Stimulated activated naive B cell treated with anti-CD40 and anti-IgM and Interleukin-4, amounts not matched to agents 10 μg/mL and 1 μg/mL and 100 μg/mL, for 72 hours (primary cell): ENCODE data around the gene SDC3.
"Not testable (repeated sequence)": the region's sequence is repeated elsewhere in the genome, so short reads cannot be mapped to it uniquely, and the experiment has no call there.

Source experiments
- ATAC-seq, 2 donors: fragments of 150-1000 bp; cut with Tn5 transposase; replicated peaks; 2 replicates each; pipeline ENCODE4 v1.10.0; 2021; ENCODE audit warnings: moderate library complexity in 1 of 2
- DNase-seq: peaks from one replicate; pipeline ENCODE4 v3.0.0; 2021
- H3K27ac Mint-ChIP-seq: one replicate; pipeline ENCODE4 v1.8.0; 2022; ENCODE audit warnings: mild to moderate bottlenecking, mixed read lengths
- H3K27me3 Mint-ChIP-seq, 2 donors: one replicate each; pipeline ENCODE4 v1.8.0; 2022; ENCODE audit warnings: mixed read lengths in 2 of 2
- H3K36me3 Mint-ChIP-seq, 2 donors: one replicate each; pipeline ENCODE4 v1.8.0; 2022; ENCODE audit warnings: mixed read lengths in 2 of 2, mild to moderate bottlenecking in 1 of 2
- H3K4me1 Mint-ChIP-seq, 2 donors: one replicate each; pipeline ENCODE4 v1.8.0; 2022; ENCODE audit warnings: mixed read lengths in 2 of 2, mild to moderate bottlenecking in 1 of 2
- H3K4me3 Mint-ChIP-seq, 2 donors: one replicate each; pipeline ENCODE4 v1.8.0; 2022; ENCODE audit warnings: mild to moderate bottlenecking in 2 of 2, mixed read lengths in 2 of 2, moderate library complexity in 1 of 2
- H3K9me3 Mint-ChIP-seq, 2 donors: one replicate each; pipeline ENCODE4 v1.8.0; 2022; ENCODE audit warnings: mixed read lengths in 2 of 2, mild to moderate bottlenecking in 1 of 2

The SDC3 gene

GRCh38 chr1:30875916-30876315 is 32.6 kb downstream of the SDC3 start:
- DNase-seq (no peak), ATAC-seq (no peak)
- H3K27ac Mint-ChIP-seq, result no peak overlapping the region
- H3K4me3 Mint-ChIP-seq, result no peak overlapping the region
- H3K4me1 Mint-ChIP-seq, result peaks cover 6 to 7% of the 10 kb centered on the region in 2 donors
- peaks cover 21 to 30% of the 10 kb centered on the region in 2 donors for H3K9me3 Mint-ChIP-seq
- peaks cover 79 to 90% of the 10 kb centered on the region in 2 donors for H3K27me3 Mint-ChIP-seq
- peaks cover 24% of the 10 kb centered on the region in 2 donors for H3K36me3 Mint-ChIP-seq

- Mint-ChIP-seq H3K4me3 (no peak overlapping the region), H3K27ac (no peak overlapping the region), H3K36me3 (peaks cover 24% of the 10 kb centered on the region in 2 donors), H3K4me1 (peaks cover 5% of the 10 kb centered on the region in 2 donors), H3K9me3 (peaks cover 21 to 30% of the 10 kb centered on the region in 2 donors), H3K27me3 (peaks cover 79 to 89% of the 10 kb centered on the region in 2 donors)
- no peak for ATAC-seq
- no peak for DNase-seq
Observed at GRCh38 chr1:30875197-30875596, 33.4 kb downstream of the SDC3 start.

GRCh38 chr1:30874176-30874575 is 34.4 kb downstream of the SDC3 start:
- peaks cover 24 to 25% of the 10 kb centered on the region in 2 donors for H3K36me3 Mint-ChIP-seq
- peaks cover 7 to 10% of the 10 kb centered on the region in 2 donors for H3K4me1 Mint-ChIP-seq
- H3K27me3 Mint-ChIP-seq, result peaks cover 79 to 85% of the 10 kb centered on the region in 2 donors
- no peak overlapping the region for H3K27ac Mint-ChIP-seq
- DNase-seq (no peak), ATAC-seq (no peak)
- H3K9me3 Mint-ChIP-seq, result peaks cover 21 to 32% of the 10 kb centered on the region in 2 donors
- no peak overlapping the region for H3K4me3 Mint-ChIP-seq

- DNase-seq (peak; percentile 24), ATAC-seq (no peak)
- Mint-ChIP-seq H3K27ac (no peak overlapping the region), H3K4me1 (peaks cover 9 to 16% of the 10 kb centered on the region in 2 donors), H3K4me3 (no peak overlapping the region), H3K27me3 (peaks cover 69 to 82% of the 10 kb centered on the region in 2 donors), H3K36me3 (peaks cover 24 to 25% of the 10 kb centered on the region in 2 donors), H3K9me3 (peaks cover 21 to 32% of the 10 kb centered on the region in 2 donors)
Observed at GRCh38 chr1:30872948-30873263, 35.7 kb downstream of the SDC3 start.

GRCh38 chr1:30872033-30872947 is 36.3 kb downstream of the SDC3 start:
- H3K9me3 Mint-ChIP-seq, result peaks cover 21 to 32% of the 10 kb centered on the region in 2 donors
- no peak for DNase-seq
- peaks cover 4 to 13% of the 10 kb centered on the region in 2 donors for H3K4me1 Mint-ChIP-seq
- no peak for ATAC-seq
- no peak overlapping the region for H3K4me3 Mint-ChIP-seq
- peaks cover 24 to 25% of the 10 kb centered on the region in 2 donors for H3K36me3 Mint-ChIP-seq
- peaks cover 66 to 79% of the 10 kb centered on the region in 2 donors for H3K27me3 Mint-ChIP-seq
- H3K27ac Mint-ChIP-seq, result no peak overlapping the region

GRCh38 chr1:30871276-30871871 is 37.2 kb downstream of the SDC3 start:
- no peak for DNase-seq
- peaks cover 60 to 79% of the 10 kb centered on the region in 2 donors for H3K27me3 Mint-ChIP-seq

GRCh38 chr1:30870656-30871055 is 37.9 kb downstream of the SDC3 start:
- Mint-ChIP-seq H3K4me1 (peaks cover 4 to 11% of the 10 kb centered on the region in 2 donors), H3K4me3 (no peak overlapping the region), H3K36me3 (peaks cover 24 to 25% of the 10 kb centered on the region in 2 donors), H3K9me3 (peaks cover 21 to 32% of the 10 kb centered on the region in 2 donors), H3K27me3 (peaks cover 52 to 79% of the 10 kb centered on the region in 2 donors), H3K27ac (no peak overlapping the region)
- ATAC-seq (no peak), DNase-seq (no peak)

More at GRCh38 chr1:30871276-30871871, 37.2 kb downstream of the SDC3 start:
- peaks cover 4 to 11% of the 10 kb centered on the region in 2 donors for H3K4me1 Mint-ChIP-seq
- peaks cover 24 to 25% of the 10 kb centered on the region in 2 donors for H3K36me3 Mint-ChIP-seq
- ATAC-seq, result no peak
- no peak overlapping the region for H3K4me3 Mint-ChIP-seq
- H3K27ac Mint-ChIP-seq, result no peak overlapping the region
- H3K9me3 Mint-ChIP-seq, result peaks cover 21 to 32% of the 10 kb centered on the region in 2 donors

- ATAC-seq (no peak), DNase-seq (no peak)
- Mint-ChIP-seq H3K36me3 (peaks cover 24 to 25% of the 10 kb centered on the region in 2 donors), H3K27ac (no peak overlapping the region), H3K9me3 (peaks cover 21 to 32% of the 10 kb centered on the region in 2 donors), H3K4me1 (peaks cover 4 to 11% of the 10 kb centered on the region in 2 donors), H3K27me3 (peaks cover 48 to 76% of the 10 kb centered on the region in 2 donors), H3K4me3 (no peak overlapping the region)
Observed at GRCh38 chr1:30870035-30870434, 38.5 kb downstream of the SDC3 start.

- DNase-seq (peak; percentile 60), ATAC-seq (peak; percentile 78 to 79)
- Mint-ChIP-seq H3K4me3 (no peak overlapping the region), H3K36me3 (peaks cover 19 to 21% of the 10 kb centered on the region in 2 donors), H3K9me3 (peaks cover 21 to 28% of the 10 kb centered on the region in 2 donors), H3K27ac (peak overlapping the region; percentile 67), H3K27me3 (peaks cover 47 to 75% of the 10 kb centered on the region in 2 donors), H3K4me1 (peaks cover 6 to 17% of the 10 kb centered on the region in 2 donors)
Observed at GRCh38 chr1:30868833-30869435, 39.6 kb downstream of the SDC3 start.

GRCh38 chr1:30868057-30868456 is 40.5 kb downstream of the SDC3 start:
- not testable (repeated sequence) for ATAC-seq, H3K4me3 Mint-ChIP-seq, DNase-seq

GRCh38 chr1:30867537-30867936 is 41.0 kb downstream of the SDC3 start:
- Mint-ChIP-seq H3K4me1 (peaks cover 6 to 17% of the 10 kb centered on the region in 2 donors), H3K27me3 (peaks cover 39 to 66% of the 10 kb centered on the region in 2 donors), H3K4me3 (no peak overlapping the region), H3K27ac (no peak overlapping the region), H3K9me3 (peaks cover 8 to 15% of the 10 kb centered on the region in 2 donors), H3K36me3 (peaks cover 8% of the 10 kb centered on the region in 2 donors)
- ATAC-seq (no peak), DNase-seq (no peak)

More at GRCh38 chr1:30868057-30868456, 40.5 kb downstream of the SDC3 start:
- Mint-ChIP-seq H3K9me3 (peaks cover 13 to 19% of the 10 kb centered on the region in 2 donors), H3K4me1 (peaks cover 6 to 17% of the 10 kb centered on the region in 2 donors), H3K27me3 (peaks cover 39 to 69% of the 10 kb centered on the region in 2 donors), H3K36me3 (peaks cover 13% of the 10 kb centered on the region in 2 donors)
- not testable (repeated sequence) for H3K27ac Mint-ChIP-seq

GRCh38 chr1:30866594-30866993 is 42.0 kb downstream of the SDC3 start:
- Mint-ChIP-seq H3K27ac (no peak overlapping the region), H3K9me3 (peaks cover 0 to 6% of the 10 kb centered on the region in 2 donors), H3K4me3 (no peak overlapping the region), H3K4me1 (peaks cover 6 to 17% of the 10 kb centered on the region in 2 donors), H3K36me3 (peaks cover 0 to 1% of the 10 kb centered on the region in 2 donors), H3K27me3 (peaks cover 34 to 57% of the 10 kb centered on the region in 2 donors)
- ATAC-seq (no peak), DNase-seq (no peak)

- Mint-ChIP-seq H3K4me3 (no peak overlapping the region), H3K4me1 (peaks cover 9 to 21% of the 10 kb centered on the region in 2 donors), H3K36me3 (peaks cover 0 to 1% of the 10 kb centered on the region in 2 donors), H3K27me3 (peaks cover 40 to 65% of the 10 kb centered on the region in 2 donors), H3K9me3 (peaks cover 0 to 2% of the 10 kb centered on the region in 2 donors), H3K27ac (no peak overlapping the region)
- ATAC-seq (no peak), DNase-seq (no peak)
Observed at GRCh38 chr1:30864681-30865080, 43.9 kb downstream of the SDC3 start.
